Right cardiac atrium (tissue), 5 donors: Measurements from ENCODE around the gene ATG16L2. TPM values are rescaled to one million over a fixed set of nuclear protein-coding genes. Genes with fewer than 3 reads are reported as not detected.

Experiments
- ATAC-seq, 2 donors: fragments of 200-7000 bp; cut with Tn5 transposase; one replicate each; pipeline versions ENCODE4 v1.8.0 to v1.9.1; 2020; ENCODE audit warnings: moderate library complexity in 2 of 2, mild to moderate bottlenecking in 1 of 2
- DNase-seq, 3 donors: peaks; one replicate each; pipeline ENCODE4 v3.0.0-alpha.2; 2020
- H3K27ac ChIP-seq: one replicate; pipeline ENCODE4 v1.5.1; 2013; ENCODE audit warnings: mild to moderate bottlenecking, low read length, control low read depth, moderate library complexity
- H3K27me3 ChIP-seq: one replicate; pipeline ENCODE4 v1.6.1; 2013; ENCODE audit not compliant: control insufficient read depth, insufficient read depth
- H3K4me1 ChIP-seq: one replicate; pipeline ENCODE4 v1.6.1; 2013; ENCODE audit warnings: low read length; ENCODE audit not compliant: control insufficient read depth, insufficient read depth
- H3K4me3 ChIP-seq: one replicate; pipeline ENCODE4 v1.5.1; 2013; ENCODE audit warnings: low read length, control low read depth
- H3K9me3 ChIP-seq: one replicate; pipeline ENCODE4 v1.6.1; 2013; ENCODE audit warnings: low read length; ENCODE audit not compliant: control insufficient read depth
- WGBS: extraction: QIAGEN DNeasy Blood & Tissue Kit; methylation state at CpG from one replicate; pipeline ENCODE4 v1.1.7; 2013; 5-methylcytosine and 5-hydroxymethylcytosine counted together
- intact Hi-C, 4 donors: fragments of 100-400 bp; cut with DNase I; formaldehyde crosslinking; loops; one replicate each; pipeline versions ENCODE4 v1.11.0 to v1.14.0; 2022 to 2023
- polyA plus RNA-seq: library from polyadenylated mRNA; stranded (reverse); fragments of 200-250 nt; gene quantifications from one replicate; pipeline ENCODE4 v1.2.3, GENCODE V29; 2013
- total RNA-seq, 4 donors: library from RNA; stranded (reverse); fragmentation: NEBNext Ultra II Directional; extraction: Animal tissue kit (Norgen Biotek cat#: 25700); gene quantifications; one replicate each; pipeline ENCODE4 v1.2.1, GENCODE V29; 2021
- donor health status: healthy with polysubstance abuse.
- donor health status: DM: no; HTN: yes; CAD: no.
- donor health status: DM: no; HTN: no; CAD: no.
- donor health status: DM: no; HTN: yes; CAD: no; lungs with severe emphysema.
- donor health status: DM: yes; HTN: yes; CAD: no.

The ATG16L2 gene
- total and polyA plus RNA-seq, 5 donors: 11.9 to 23.9 (median 19.1) TPM

- ATAC-seq: peak; percentile 23 to 55
- intact Hi-C loops: loop anchor here (5.0 to 10.0 kb wide), 4 partner anchors 342 to 410 kb away; no protein-coding TSS in a partner anchor
- Histone ChIP-seq H3K27me3 (no peaks in the 10 kb centered on the region), H3K4me3 (no peak overlapping the region), H3K4me1 (peaks cover 29% of the 10 kb centered on the region), H3K27ac (peak overlapping the region; percentile 96), H3K9me3 (no peaks in the 10 kb centered on the region)
- WGBS: 28% methylated on average over 5 of the region's 5 CpGs
- peak in 1 of 3 donors; percentile 58 for DNase-seq
These were observed 20.7 kb downstream of the ATG16L2 start for GRCh38 chr11:72834905-72835304.

GRCh38 chr11:72836111-72836510 is 21.9 kb downstream of the ATG16L2 start:
- Histone ChIP-seq H3K4me1 (peaks cover 29% of the 10 kb centered on the region), H3K9me3 (no peaks in the 10 kb centered on the region), H3K27ac (peak overlapping the region; percentile 96), H3K27me3 (no peaks in the 10 kb centered on the region), H3K4me3 (no peak overlapping the region)
- intact Hi-C loops: loop anchor here in 2 of 4 donors (10.0 kb wide), 2 partner anchors 399 to 409 kb away; no protein-coding TSS in a partner anchor
- ATAC-seq (peak; percentile 40 to 77), DNase-seq (peak; percentile 85 to 91 (median 86))
- 20% methylated on average over 4 of the region's 4 CpGs for WGBS

DNA sequence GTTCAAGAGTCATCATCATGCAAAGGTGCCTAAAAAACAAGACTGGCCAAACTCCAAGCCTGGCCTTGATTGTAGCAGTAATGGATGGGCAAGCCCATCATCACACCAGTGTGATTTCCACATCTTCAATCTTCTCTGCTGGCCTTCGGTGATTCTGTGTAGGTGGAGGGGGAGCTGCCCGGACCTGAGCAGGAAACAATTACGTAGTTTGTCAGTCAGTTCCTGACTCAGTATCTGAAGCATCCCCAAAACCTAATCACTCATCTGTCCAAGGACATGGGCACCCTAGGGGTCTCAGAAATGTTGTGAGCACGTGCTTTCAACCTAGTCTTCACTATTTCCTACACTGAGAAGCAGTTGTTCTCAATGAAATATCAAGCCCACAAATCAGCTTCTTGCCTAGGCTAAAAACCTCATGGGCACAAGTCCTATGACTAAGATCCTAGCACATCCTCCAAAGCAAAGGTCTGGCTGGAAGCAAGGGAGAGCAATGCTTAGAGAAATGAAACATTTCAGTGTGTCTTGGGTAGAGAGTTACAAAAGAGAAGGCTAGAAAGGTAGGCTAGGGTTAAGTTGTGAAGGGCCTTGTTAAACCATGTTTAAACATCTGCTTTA is 24.6 kb downstream of the ATG16L2 start:
- H3K9me3 ChIP-seq: no peaks in the 10 kb centered on the region
- H3K4me1 ChIP-seq: peaks cover 14% of the 10 kb centered on the region
- H3K4me3 ChIP-seq: no peak overlapping the region
- no peak overlapping the region for H3K27ac ChIP-seq
- ATAC-seq (no peak), DNase-seq (no peak)
- 66% methylated on average over 4 of the region's 4 CpGs for WGBS
- intact Hi-C loops: loop anchor here in 2 of 4 donors (10.0 kb wide), 2 partner anchors 396 to 406 kb away; no protein-coding TSS in a partner anchor
- H3K27me3 ChIP-seq: no peaks in the 10 kb centered on the region

GRCh38 chr11:72840780-72841179 is 26.6 kb downstream of the ATG16L2 start:
- Histone ChIP-seq H3K9me3 (no peaks in the 10 kb centered on the region), H3K4me1 (peaks cover 6% of the 10 kb centered on the region), H3K27ac (no peak overlapping the region), H3K27me3 (no peaks in the 10 kb centered on the region), H3K4me3 (no peak overlapping the region)
- intact Hi-C loops: no loop called here
- DNase-seq: no peak
- no peak for ATAC-seq
- 94% methylated on average over 4 of the region's 4 CpGs for WGBS

GRCh38 chr11:72841397-72841796 is 27.2 kb downstream of the ATG16L2 start:
- H3K4me1 ChIP-seq: no peaks in the 10 kb centered on the region
- H3K9me3 ChIP-seq: no peaks in the 10 kb centered on the region
- no peak overlapping the region for H3K27ac ChIP-seq
- 88% methylated on average over 7 of the region's 7 CpGs for WGBS
- DNase-seq (no peak), ATAC-seq (no peak)
- H3K27me3 ChIP-seq: no peaks in the 10 kb centered on the region
- intact Hi-C loops: no loop called here
- H3K4me3 ChIP-seq: no peak overlapping the region

DNA sequence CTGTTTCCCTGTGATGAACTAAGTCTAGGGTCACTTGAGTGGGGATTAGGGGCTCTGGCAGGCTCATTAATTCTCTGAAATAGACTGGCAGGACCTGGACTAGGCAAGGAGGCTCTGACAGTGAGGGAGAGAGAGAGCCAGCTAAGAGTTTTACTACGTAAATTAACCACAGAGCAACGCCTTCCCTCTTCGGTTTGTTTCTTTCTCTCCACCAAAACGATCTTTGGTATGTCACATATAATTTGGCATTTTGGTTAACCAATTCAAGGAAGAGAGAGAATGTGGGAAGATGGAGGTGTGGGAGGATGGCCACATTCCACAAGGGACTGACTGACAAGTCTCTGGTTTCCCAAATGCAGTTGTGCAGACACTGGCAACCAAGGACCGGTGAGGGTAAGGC is 27.9 kb downstream of the ATG16L2 start:
- WGBS: 84% methylated on average over 5 of the region's 5 CpGs
- Histone ChIP-seq H3K9me3 (no peaks in the 10 kb centered on the region), H3K27me3 (no peaks in the 10 kb centered on the region), H3K4me3 (no peak overlapping the region), H3K27ac (peak overlapping the region; percentile 48), H3K4me1 (no peaks in the 10 kb centered on the region)
- DNase-seq (no peak), ATAC-seq (no peak)
- intact Hi-C loops: no loop called here

DNA sequence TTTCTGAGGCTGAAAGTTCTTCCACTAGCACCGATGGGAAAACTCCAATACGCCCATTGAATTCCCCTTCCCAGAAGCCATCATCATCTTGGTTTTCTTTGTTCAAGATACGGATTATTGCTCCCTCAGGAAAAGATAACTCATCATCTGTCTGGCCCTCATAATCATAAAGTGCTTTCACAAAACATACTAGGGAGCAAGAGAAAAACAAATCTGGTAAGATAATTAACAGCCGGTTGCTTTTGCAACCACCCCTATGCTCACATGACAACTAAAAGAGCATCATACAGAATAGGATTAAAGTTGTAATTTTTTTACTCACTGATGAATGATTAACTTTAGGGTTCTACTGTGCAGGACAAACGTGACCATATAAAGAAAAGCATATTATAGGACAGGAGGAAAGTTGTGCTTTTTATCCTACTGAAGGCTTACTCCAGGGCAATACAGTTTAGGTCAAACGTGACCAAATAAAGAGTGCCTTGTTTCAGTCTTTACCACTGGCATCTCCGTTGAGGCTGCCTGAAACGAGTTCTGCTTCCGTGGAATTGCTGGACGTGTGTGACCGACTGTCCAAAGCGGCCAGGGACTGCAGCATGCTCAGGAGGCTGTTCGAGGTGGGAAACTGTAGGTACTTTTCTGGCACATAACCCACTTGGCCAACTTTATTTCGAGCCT is 28.6 kb downstream of the ATG16L2 start:
- intact Hi-C loops: no loop called here
- Histone ChIP-seq H3K4me3 (no peak overlapping the region), H3K9me3 (no peaks in the 10 kb centered on the region), H3K27ac (peak overlapping the region; percentile 54), H3K4me1 (no peaks in the 10 kb centered on the region), H3K27me3 (no peaks in the 10 kb centered on the region)
- ATAC-seq (no peak), DNase-seq (no peak)
- WGBS: 66% methylated on average over 14 of the region's 14 CpGs

GRCh38 chr11:72844356-72844755 is 30.1 kb downstream of the ATG16L2 start:
- H3K27ac ChIP-seq: no peak overlapping the region
- intact Hi-C loops: no loop called here
- no peaks in the 10 kb centered on the region for H3K27me3 ChIP-seq
- no peaks in the 10 kb centered on the region for H3K9me3 ChIP-seq
- no peak overlapping the region for H3K4me3 ChIP-seq
- WGBS: 39% methylated on average over 4 of the region's 4 CpGs
- DNase-seq (no peak), ATAC-seq (peak; percentile 70 to 72)
- no peaks in the 10 kb centered on the region for H3K4me1 ChIP-seq

DNA sequence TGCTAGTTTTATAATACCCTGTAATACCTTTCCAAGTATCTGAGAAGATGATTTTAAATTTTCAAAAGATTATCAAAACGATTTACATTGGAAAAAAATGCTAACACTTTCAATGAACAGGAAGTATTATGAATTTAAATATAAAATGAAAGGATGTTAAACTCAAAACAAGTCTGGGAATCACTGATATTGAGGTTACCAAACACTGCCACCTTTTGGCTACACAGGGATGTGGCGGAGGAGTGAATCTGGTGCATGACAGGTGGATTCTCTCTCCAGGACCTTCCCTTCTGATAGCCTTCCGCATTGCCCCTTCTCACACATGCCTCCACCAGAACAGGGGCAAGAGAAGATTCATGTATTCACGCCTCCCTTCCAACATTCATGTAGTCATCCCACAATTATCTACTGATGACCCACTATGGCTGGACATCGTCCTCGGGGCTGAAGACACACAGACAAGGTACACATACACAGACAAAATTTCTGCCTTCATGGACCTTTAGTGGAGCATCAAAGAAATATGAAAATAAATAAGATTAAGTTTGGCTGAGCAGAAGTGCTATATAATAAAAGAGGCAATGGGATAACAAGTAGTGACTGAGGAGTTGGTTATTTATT is 34.7 kb downstream of the ATG16L2 start:
- 63% methylated on average over 6 of the region's 6 CpGs for WGBS
- no peaks in the 10 kb centered on the region for H3K27me3 ChIP-seq
- no peak overlapping the region for H3K4me3 ChIP-seq
- DNase-seq: no peak
- peak; percentile 47 to 59 for ATAC-seq
- no peaks in the 10 kb centered on the region for H3K9me3 ChIP-seq
- no peak overlapping the region for H3K27ac ChIP-seq
- H3K4me1 ChIP-seq: no peaks in the 10 kb centered on the region
- intact Hi-C loops: no loop called here

DNA sequence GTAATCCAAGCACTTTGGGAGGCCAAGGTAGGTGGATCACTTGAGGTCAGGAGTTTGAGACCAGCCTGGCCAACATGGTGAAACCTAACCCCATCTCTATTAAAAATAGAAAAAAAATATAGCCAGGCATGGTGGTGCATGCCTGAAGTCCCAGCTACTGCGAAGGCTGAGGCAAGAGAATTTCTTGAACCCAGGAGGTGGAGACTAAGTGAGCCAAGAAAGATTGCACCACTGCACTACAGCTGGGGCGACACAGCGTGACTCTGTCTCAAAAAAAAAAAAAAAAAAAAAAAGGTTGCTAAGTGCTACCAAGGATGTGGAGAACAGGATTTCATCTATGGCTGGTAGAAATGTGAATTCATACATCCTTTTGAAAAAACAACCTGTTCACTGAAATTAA is 36.6 kb downstream of the ATG16L2 start:
- ATAC-seq (no peak), DNase-seq (no peak)
- no peaks in the 10 kb centered on the region for H3K9me3 ChIP-seq
- no peaks in the 10 kb centered on the region for H3K4me1 ChIP-seq
- no peak overlapping the region for H3K27ac ChIP-seq
- H3K4me3 ChIP-seq: no peak overlapping the region
- intact Hi-C loops: no loop called here
- whole genome bisulfite sequencing: 89% methylated on average over 3 of the region's 3 CpGs
- H3K27me3 ChIP-seq: no peaks in the 10 kb centered on the region

DNA sequence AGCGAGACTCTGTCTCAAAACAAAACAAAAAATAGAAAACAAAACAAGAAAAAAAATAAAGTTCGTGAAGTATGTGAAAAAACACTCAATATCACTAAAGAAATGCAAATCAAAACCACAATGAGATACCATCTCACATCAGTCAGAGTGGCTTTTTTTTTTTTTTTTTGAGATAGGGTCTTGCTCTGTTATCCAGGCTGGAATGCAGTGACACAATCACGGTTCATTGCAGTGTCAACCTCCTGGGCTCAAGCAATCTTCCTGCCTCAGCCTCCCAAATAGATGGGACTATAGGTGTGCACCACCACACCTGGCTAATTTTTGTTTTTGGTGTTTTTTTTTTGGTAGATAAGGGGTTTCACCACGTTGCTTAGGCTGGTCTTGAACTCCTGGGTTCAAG is 37.5 kb downstream of the ATG16L2 start:
- no peaks in the 10 kb centered on the region for H3K27me3 ChIP-seq
- intact Hi-C loops: no loop called here
- H3K4me1 ChIP-seq: no peaks in the 10 kb centered on the region
- no peak overlapping the region for H3K4me3 ChIP-seq
- no peaks in the 10 kb centered on the region for H3K9me3 ChIP-seq
- no peak for ATAC-seq
- no peak for DNase-seq
- WGBS: 92% methylated on average over 4 of the region's 4 CpGs
- H3K27ac ChIP-seq: no peak overlapping the region
